Endothelial cell of umbilical vein (primary cell): Measurements from ENCODE around the gene ATRNL1. TPM values are rescaled to one million over a fixed set of nuclear protein-coding genes. Genes with fewer than 3 reads are reported as not detected.

ENCODE experiments used
- BruUV-seq: library from RNA; stranded (reverse); fragments of 400-500 nt; replicated peaks from 2 replicates; lab custom pipeline; 2021; lab: Mats Ljungman, UMichigan
- CTCF ChIA-PET: fragments of 300-600, 350-600 bp; sonication (Branson Sonifier 250); formaldehyde crosslinking; loops from one replicate; lab custom pipeline; 2021; ENCODE audit warnings: antibody characterized with exemption, inconsistent platforms; lab: Charles Lee
- POLR2A ChIA-PET: fragments of 300-600, 350-600 bp; sonication (Branson Sonifier 250); formaldehyde crosslinking; loops from one replicate; lab custom pipeline; 2021; ENCODE audit warnings: antibody characterized with exemption, inconsistent platforms; lab: Charles Lee
- DNase-seq: peaks from one replicate; pipeline ENCODE4 v3.0.0-alpha.2; 2011; ENCODE audit warnings: low read depth, low spot score
- FAIRE-seq: peaks from 2 replicates; lab custom pipeline; 2011; peaks lifted over from hg19 to GRCh38; lab: Jason Lieb, UNC
- H2AFZ ChIP-seq: 2 replicates; pipeline ENCODE4 v1.6.0; 2012; ENCODE audit warnings: low read depth, low read length, control low read depth, inconsistent platforms
- H3K27ac ChIP-seq: 2 replicates; pipeline ENCODE4 v1.5.1; 2011; ENCODE audit warnings: low read depth, mild to moderate bottlenecking, control low read depth, low read length, moderate library complexity; ENCODE audit not compliant: insufficient read depth
- H3K27me3 ChIP-seq, 2 experiments: 2 replicates each; pipeline versions ENCODE4 v1.6.0 to v1.6.1; 2011; ENCODE audit warnings: low read length in 2 of 2, mixed read lengths in 1 of 2; ENCODE audit not compliant: control insufficient read depth in 2 of 2, insufficient read depth in 2 of 2
- H3K36me3 ChIP-seq, 2 experiments: 2 replicates in 1 of 2; 3 replicates in 1 of 2; pipeline ENCODE4 v1.5.1; 2011; ENCODE audit warnings: low read length in 2 of 2, mild to moderate bottlenecking in 1 of 2, moderate library complexity in 1 of 2; ENCODE audit not compliant: control insufficient read depth in 2 of 2, insufficient read depth in 2 of 2; ENCODE audit errors: extremely low read depth in 1 of 2
- H3K4me1 ChIP-seq: 3 replicates; pipeline ENCODE4 v1.5.1; 2011; ENCODE audit warnings: mild to moderate bottlenecking, low read length; ENCODE audit not compliant: control insufficient read depth, insufficient read depth; ENCODE audit errors: extremely low read depth
- H3K4me2 ChIP-seq: 2 replicates; pipeline ENCODE4 v1.6.1; 2011; ENCODE audit warnings: low read length, control low read depth, mixed read lengths; ENCODE audit not compliant: insufficient read depth
- H3K4me3 ChIP-seq, 3 experiments: fragments of 200-600 bp in 1 of 3; sonication (generic), shearing (Covaris generic) in 1 of 3; replicated peaks in 1 of 3; 2 replicates each; pipeline ENCODE4 v1.5.1; 2011 to 2016; ENCODE audit warnings: control low read depth in 3 of 3, low read length in 3 of 3, mild to moderate bottlenecking in 2 of 3, inconsistent platforms in 1 of 3, low read depth in 1 of 3, moderate library complexity in 1 of 3; ENCODE audit not compliant: insufficient read depth in 1 of 3
- H3K79me2 ChIP-seq: 2 replicates; pipeline ENCODE4 v1.6.0; 2012; ENCODE audit warnings: low read length, inconsistent platforms; ENCODE audit not compliant: control insufficient read depth, insufficient read depth
- H3K9ac ChIP-seq: replicated peaks from 2 replicates; pipeline ENCODE3; 2011; ENCODE audit warnings: low read length, control low read depth; ENCODE audit not compliant: insufficient read depth; ENCODE audit errors: extremely low read depth
- H3K9me1 ChIP-seq: replicated peaks from 3 replicates; pipeline ENCODE4 v1.6.0; 2011; ENCODE audit warnings: mild to moderate bottlenecking, low read length; ENCODE audit not compliant: control insufficient read depth, insufficient read depth; ENCODE audit errors: extremely low read depth
- H3K9me3 ChIP-seq: replicated peaks from 2 replicates; pipeline ENCODE4 v1.5.1; 2012; ENCODE audit warnings: low read length, inconsistent platforms; ENCODE audit not compliant: control insufficient read depth, insufficient read depth
- H4K20me1 ChIP-seq: replicated peaks from 2 replicates; pipeline ENCODE3; 2011; ENCODE audit warnings: mild to moderate bottlenecking, low read length; ENCODE audit not compliant: control insufficient read depth, insufficient read depth; ENCODE audit errors: extremely low read depth
- CTCF ChIP-seq, 2 donors: IDR thresholded peaks; 1 replicate in 1 of 2; 2 replicates in 1 of 2; pipeline ENCODE4 v1.5.1; 2011; ENCODE audit warnings: low read length in 2 of 2, mild to moderate bottlenecking in 2 of 2, moderate library complexity in 2 of 2, control low read depth in 1 of 2, inconsistent platforms in 1 of 2, low read depth in 1 of 2; ENCODE audit not compliant: insufficient read depth in 1 of 2; ENCODE audit errors: extremely low read depth in 1 of 2
- EZH2 ChIP-seq: IDR thresholded peaks from 2 replicates; pipeline ENCODE4 v1.6.1; 2012; ENCODE audit warnings: borderline replicate concordance, low read depth, mild to moderate bottlenecking, moderate library complexity, low read length, inconsistent platforms; ENCODE audit not compliant: severe bottlenecking
- FOS ChIP-seq: IDR thresholded peaks from 2 replicates; pipeline ENCODE4 v1.6.1; 2011; ENCODE audit warnings: mild to moderate bottlenecking, low read length, moderate library complexity, borderline replicate concordance; ENCODE audit not compliant: insufficient read depth
- GATA2 ChIP-seq: IDR thresholded peaks from 2 replicates; pipeline ENCODE4 v1.7.0; 2011; ENCODE audit warnings: low read depth, mild to moderate bottlenecking, moderate library complexity, mixed read lengths, low read length; ENCODE audit not compliant: insufficient read length, insufficient read depth
- JUN ChIP-seq: IDR thresholded peaks from 2 replicates; pipeline ENCODE4 v1.6.1; 2011; ENCODE audit warnings: borderline replicate concordance, low read depth; ENCODE audit not compliant: insufficient read length, insufficient read depth
- MYC ChIP-seq: IDR thresholded peaks from one replicate; pipeline ENCODE4 v1.6.1; 2011; ENCODE audit warnings: mild to moderate bottlenecking, low read depth, low read length
- POLR2A ChIP-seq: IDR thresholded peaks from 2 replicates; pipeline ENCODE4 v1.6.1; 2012; ENCODE audit warnings: low read depth, mild to moderate bottlenecking, control low read depth, low read length
- POLR2AphosphoS5 ChIP-seq: IDR thresholded peaks from 2 replicates; pipeline ENCODE4 v1.6.1; 2012; ENCODE audit warnings: low read depth, mild to moderate bottlenecking, control low read depth, low read length, moderate library complexity; ENCODE audit not compliant: insufficient read depth
- dilution Hi-C: fragments of 300-500 bp; cut with MboI; formaldehyde crosslinking; loops from one replicate; pipeline ENCODE4 v1.15.0; 2019; ENCODE audit warnings: low sequenced_read_pairs; ENCODE audit not compliant: extremely low pct_ligation_motif_present
- intact Hi-C: fragments of 100-400 bp; cut with micrococcal nuclease; formaldehyde crosslinking; loops from one replicate; pipeline ENCODE4 v1.10.0; 2022
- polyA plus RNA-seq, 4 experiments: library from polyadenylated mRNA; depleted of rRNA in 3 of 4; stranded (reverse) in 3 of 4; unstranded in 1 of 4; fragments of >200 nt; gene quantifications; 2 replicates each; pipeline versions ENCODE4 v1.2.1 to v1.2.3, GENCODE V29; 2011 to 2012; ENCODE audit warnings: missing spikeins in 1 of 4
- total RNA-seq: library from RNA; stranded (reverse); gene quantifications from 2 replicates; pipeline ENCODE4 v1.2.3, GENCODE V29; 2021
- TF ChIP-seq, protein P1 (sequence below): IDR thresholded peaks from 2 replicates; pipeline ENCODE4 v1.6.1; 2011; ENCODE audit not compliant: insufficient read depth, insufficient read length

The ATRNL1 gene
- total and polyA plus RNA-seq, 2 donors (not counting 3 experiments of a cell fraction or from before 2014, with no cell fraction given): not detected

GRCh38 chr10:115566867-115567266 is 473.7 kb downstream of the ATRNL1 start:
- no peaks in the 10 kb centered on the region for H3K79me2 ChIP-seq
- no peak overlapping the region for H3K4me2 ChIP-seq
- ChIA-PET CTCF (no interaction called here), POLR2A (no interaction called here)
- dilution Hi-C loops (no loop called here), intact Hi-C loops (no loop called here)
- no peak overlapping the region for H2AFZ ChIP-seq
- no peak overlapping the region for H3K27ac ChIP-seq
- H3K4me1 ChIP-seq: no peaks in the 10 kb centered on the region
- no peak overlapping the region for H3K4me3 ChIP-seq
- TF ChIP-seq JUN: no peak
- no peak for TF ChIP-seq POLR2AphosphoS5
- TF ChIP-seq MYC: no peak
- TF ChIP-seq POLR2A: no peak
- no peak for TF ChIP-seq EZH2
- TF ChIP-seq, protein P1, sequence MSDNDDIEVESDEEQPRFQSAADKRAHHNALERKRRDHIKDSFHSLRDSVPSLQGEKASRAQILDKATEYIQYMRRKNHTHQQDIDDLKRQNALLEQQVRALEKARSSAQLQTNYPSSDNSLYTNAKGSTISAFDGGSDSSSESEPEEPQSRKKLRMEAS: no peak
- no peak for TF ChIP-seq FOS
- TF ChIP-seq CTCF (IDR thresholded peaks at IDR 0.05; ENCODE audit: extremely low read depth in 1 of 2, insufficient read depth in 1 of 2, low read depth in 1 of 2, low read length in 2 of 2): no peak
- TF ChIP-seq GATA2: no peak
- no peaks in the 10 kb centered on the region for H3K9me3 ChIP-seq
- no peaks in the 10 kb centered on the region for H3K9me1 ChIP-seq
- DNase-seq: no peak
- H3K36me3 ChIP-seq: no peaks in the 10 kb centered on the region
- no peaks in the 10 kb centered on the region for H4K20me1 ChIP-seq
- no peak for FAIRE-seq
- no TSS peak for BruUV-seq
- H3K9ac ChIP-seq: no peak overlapping the region
- no peaks in the 10 kb centered on the region for H3K27me3 ChIP-seq
